Nephron (organoid): ENCODE results near the gene TTC13.
A peak's percentile ranks its signal among the peaks of the same experiment; 100 is the strongest.

Experiments used
- H3K27ac Mint-ChIP-seq, 3 experiments: 2 replicates each; pipeline ENCODE4 v1.8.0; 2020; ENCODE audit warnings: mixed read lengths in 3 of 3, mild to moderate bottlenecking in 2 of 3, moderate library complexity in 1 of 3
- H3K27me3 Mint-ChIP-seq: 2 replicates; pipeline ENCODE4 v1.8.0; 2021; ENCODE audit warnings: low read depth, mild to moderate bottlenecking, moderate library complexity, mixed read lengths
- H3K36me3 Mint-ChIP-seq: 2 replicates; pipeline ENCODE4 v1.8.0; 2020; ENCODE audit warnings: low read depth, mixed read lengths
- H3K4me1 Mint-ChIP-seq: 2 replicates; pipeline ENCODE4 v1.8.0; 2020; ENCODE audit warnings: mixed read lengths
- H3K4me3 Mint-ChIP-seq, 3 experiments: 2 replicates each; pipeline ENCODE4 v1.8.0; 2020; ENCODE audit warnings: mild to moderate bottlenecking in 3 of 3, mixed read lengths in 3 of 3, moderate library complexity in 2 of 3
- H3K9me3 Mint-ChIP-seq: 2 replicates; pipeline ENCODE4 v1.8.0; 2020; ENCODE audit warnings: mixed read lengths
- CTCF ChIP-seq, 3 experiments: fragments of 200-600 bp; sonication (generic); IDR thresholded peaks; one replicate each; pipeline ENCODE4 v1.5.0; 2021; ENCODE audit warnings: antibody characterized with exemption in 3 of 3; ENCODE audit not compliant: unreplicated experiment in 3 of 3

Gene TTC13

GRCh38 chr1:230861970-230862595 lies 116.6 kb downstream of the TTC13 start:
- H3K4me1 Mint-ChIP-seq = peaks cover 93% of the 10 kb centered on the region
- H3K36me3 Mint-ChIP-seq = peaks cover 38% of the 10 kb centered on the region
- H3K27me3 Mint-ChIP-seq = no peaks in the 10 kb centered on the region
- TF ChIP-seq CTCF (IDR thresholded peaks at IDR 0.05; ENCODE audit: unreplicated experiment in 3 of 3) = no peak
- peak overlapping the region in 2 of 3 experiments; percentile 21 to 43 for H3K4me3 Mint-ChIP-seq
- H3K9me3 Mint-ChIP-seq = no peaks in the 10 kb centered on the region
- H3K27ac Mint-ChIP-seq = peak overlapping the region; percentile 67 to 72 (median 70)

- Mint-ChIP-seq H3K27ac (peak overlapping the region in 1 of 3 experiments; percentile 20), H3K4me1 (peaks cover 93% of the 10 kb centered on the region), H3K27me3 (no peaks in the 10 kb centered on the region), H3K4me3 (peak overlapping the region in 2 of 3 experiments; percentile 21 to 41), H3K36me3 (peaks cover 42% of the 10 kb centered on the region), H3K9me3 (no peaks in the 10 kb centered on the region)
- TF ChIP-seq CTCF (IDR thresholded peaks at IDR 0.05; ENCODE audit: unreplicated experiment in 3 of 3) = no peak
Observed at GRCh38 chr1:230861489-230861888, 117.2 kb downstream of the TTC13 start.

GRCh38 chr1:230860617-230861384 lies 117.9 kb downstream of the TTC13 start:
- no peaks in the 10 kb centered on the region for H3K27me3 Mint-ChIP-seq
- peaks cover 40% of the 10 kb centered on the region for H3K36me3 Mint-ChIP-seq
- H3K4me1 Mint-ChIP-seq = peaks cover 93% of the 10 kb centered on the region
- no peaks in the 10 kb centered on the region for H3K9me3 Mint-ChIP-seq
- peak overlapping the region in 1 of 3 experiments; percentile 20 for H3K27ac Mint-ChIP-seq
- H3K4me3 Mint-ChIP-seq = no peak overlapping the region
- TF ChIP-seq CTCF (IDR thresholded peaks at IDR 0.05; ENCODE audit: unreplicated experiment in 3 of 3) = no peak

- TF ChIP-seq CTCF (IDR thresholded peaks at IDR 0.05; ENCODE audit: unreplicated experiment in 3 of 3) = no peak
- H3K36me3 Mint-ChIP-seq = peaks cover 51% of the 10 kb centered on the region
- H3K27me3 Mint-ChIP-seq = no peaks in the 10 kb centered on the region
- peak overlapping the region in 2 of 3 experiments; percentile 30 to 57 for H3K4me3 Mint-ChIP-seq
- no peaks in the 10 kb centered on the region for H3K9me3 Mint-ChIP-seq
- H3K27ac Mint-ChIP-seq = peak overlapping the region; percentile 68 to 83 (median 73)
- peaks cover 93% of the 10 kb centered on the region for H3K4me1 Mint-ChIP-seq
Observed at GRCh38 chr1:230858918-230859729, 119.5 kb downstream of the TTC13 start.

- TF ChIP-seq CTCF (IDR thresholded peaks at IDR 0.05; ENCODE audit: unreplicated experiment in 3 of 3) = no peak
- H3K27me3 Mint-ChIP-seq = no peaks in the 10 kb centered on the region
- H3K4me3 Mint-ChIP-seq = peak overlapping the region in 1 of 3 experiments; percentile 13
- H3K27ac Mint-ChIP-seq = peak overlapping the region; percentile 73 to 83 (median 81)
- H3K9me3 Mint-ChIP-seq = no peaks in the 10 kb centered on the region
- peaks cover 95% of the 10 kb centered on the region for H3K4me1 Mint-ChIP-seq
- H3K36me3 Mint-ChIP-seq = peaks cover 58% of the 10 kb centered on the region
Observed at GRCh38 chr1:230858236-230858820, 120.3 kb downstream of the TTC13 start.
